C4-2B (cell line): Measurements from ENCODE around the gene HS6ST1.

Experiments used
- CTCF ChIP-seq: fragments of 450-650 bp; conservative IDR thresholded peaks from 2 replicates; pipeline ENCODE4 v1.5.1; 2017; ENCODE audit warnings: mild to moderate bottlenecking
- ZFX ChIP-seq: fragments of 450-650 bp; IDR thresholded peaks from 2 replicates; pipeline ENCODE4 v1.6.1; 2017

- TF ChIP-seq CTCF (no peak), ZFX (no peak)
Observed at GRCh38 chr2:128282976-128283810, 35.5 kb downstream of the HS6ST1 start.
